MM.1S (cell line): ENCODE measurements around the gene GSTCD.

Source experiments
- EZH2 ChIP-seq: fragments of 300-600 bp; sonication (generic); optimal IDR thresholded peaks from 2 replicates; pipeline ENCODE3; 2017; ENCODE audit warnings: low read depth, mild to moderate bottlenecking, antibody characterized with exemption, low read length, mixed read lengths
- TF ChIP-seq, protein P1 (sequence below): fragments of 300-600 bp; sonication (generic); IDR thresholded peaks from 2 replicates; pipeline ENCODE4 v1.5.1; 2016; ENCODE audit warnings: antibody characterized with exemption, low read length, mixed read lengths

DNA sequence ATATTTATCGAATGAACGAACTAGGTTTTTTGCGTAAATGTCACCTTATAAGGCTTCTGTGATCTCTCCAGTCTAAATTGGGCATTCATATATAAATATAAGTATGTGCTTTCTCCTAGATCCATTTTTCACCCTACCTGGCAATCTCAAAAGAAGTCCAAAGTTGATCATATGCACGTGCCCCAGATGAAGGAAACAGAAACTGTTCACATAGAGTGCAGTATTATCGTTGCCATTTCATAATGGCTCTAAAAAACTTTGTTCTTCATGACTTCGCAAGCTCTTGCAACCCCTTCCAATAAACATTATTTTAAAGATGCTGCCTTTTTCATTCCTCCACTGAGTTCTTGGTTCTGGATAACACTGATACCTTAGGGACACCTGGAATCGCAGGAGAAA, 803 bp upstream of the GSTCD start:
- TF ChIP-seq, protein P1, sequence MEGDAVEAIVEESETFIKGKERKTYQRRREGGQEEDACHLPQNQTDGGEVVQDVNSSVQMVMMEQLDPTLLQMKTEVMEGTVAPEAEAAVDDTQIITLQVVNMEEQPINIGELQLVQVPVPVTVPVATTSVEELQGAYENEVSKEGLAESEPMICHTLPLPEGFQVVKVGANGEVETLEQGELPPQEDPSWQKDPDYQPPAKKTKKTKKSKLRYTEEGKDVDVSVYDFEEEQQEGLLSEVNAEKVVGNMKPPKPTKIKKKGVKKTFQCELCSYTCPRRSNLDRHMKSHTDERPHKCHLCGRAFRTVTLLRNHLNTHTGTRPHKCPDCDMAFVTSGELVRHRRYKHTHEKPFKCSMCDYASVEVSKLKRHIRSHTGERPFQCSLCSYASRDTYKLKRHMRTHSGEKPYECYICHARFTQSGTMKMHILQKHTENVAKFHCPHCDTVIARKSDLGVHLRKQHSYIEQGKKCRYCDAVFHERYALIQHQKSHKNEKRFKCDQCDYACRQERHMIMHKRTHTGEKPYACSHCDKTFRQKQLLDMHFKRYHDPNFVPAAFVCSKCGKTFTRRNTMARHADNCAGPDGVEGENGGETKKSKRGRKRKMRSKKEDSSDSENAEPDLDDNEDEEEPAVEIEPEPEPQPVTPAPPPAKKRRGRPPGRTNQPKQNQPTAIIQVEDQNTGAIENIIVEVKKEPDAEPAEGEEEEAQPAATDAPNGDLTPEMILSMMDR = no peak
- no peak for TF ChIP-seq EZH2
